CD1c-positive myeloid dendritic cell (primary cell): ENCODE data around the gene OGT.
"Not testable (repeated sequence)": the region's sequence is repeated elsewhere in the genome, so short reads cannot be mapped to it uniquely, and the experiment has no call there.

Experiments
- DNase-seq: peaks from one replicate; pipeline ENCODE4 v3.0.0-alpha.2; 2016; ENCODE audit errors: extremely low spot score

Gene OGT

DNA sequence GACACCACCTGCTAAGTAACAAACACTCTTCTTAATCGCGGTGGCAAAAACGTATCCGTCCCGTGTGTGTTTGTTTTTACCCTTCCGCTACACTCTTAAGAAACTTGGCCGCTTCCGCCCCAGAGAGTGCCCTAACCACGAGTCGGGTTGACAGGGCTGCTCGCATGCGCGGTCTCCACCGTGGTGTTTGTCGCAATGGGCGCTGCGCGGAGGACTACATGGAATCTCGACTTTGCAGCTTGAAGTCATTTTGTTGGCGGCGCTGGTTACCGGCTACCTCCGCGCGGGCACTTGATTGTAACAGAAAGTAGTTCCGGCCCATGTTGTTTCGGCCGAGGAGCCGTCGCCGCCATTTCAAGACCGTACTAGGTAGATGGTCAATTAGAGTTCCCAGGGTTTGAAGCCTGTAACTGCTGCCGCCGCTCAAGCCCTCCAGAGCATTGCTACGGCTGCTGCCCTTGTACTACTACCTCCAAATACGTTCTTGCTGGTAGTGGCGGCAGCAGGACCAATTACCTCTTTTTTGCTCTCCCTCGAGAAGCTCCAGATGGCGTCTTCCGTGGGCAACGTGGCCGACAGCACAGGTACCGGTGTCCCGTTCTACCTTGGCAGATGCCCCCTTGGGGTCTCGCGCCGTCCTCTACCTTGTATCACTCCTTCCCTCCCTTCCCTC lies at the start of gene OGT:
Gene OGT, plus strand, starts transcription at position 352 of the 673 bp plus-strand sequence. Its CDS starts 196 bp downstream, at position 548.
- DNase-seq, result peak; percentile 96

GRCh38 chrX:71487814-71488213 lies 45.1 kb upstream of the OGT start:
- DNase-seq, result no peak

DNA sequence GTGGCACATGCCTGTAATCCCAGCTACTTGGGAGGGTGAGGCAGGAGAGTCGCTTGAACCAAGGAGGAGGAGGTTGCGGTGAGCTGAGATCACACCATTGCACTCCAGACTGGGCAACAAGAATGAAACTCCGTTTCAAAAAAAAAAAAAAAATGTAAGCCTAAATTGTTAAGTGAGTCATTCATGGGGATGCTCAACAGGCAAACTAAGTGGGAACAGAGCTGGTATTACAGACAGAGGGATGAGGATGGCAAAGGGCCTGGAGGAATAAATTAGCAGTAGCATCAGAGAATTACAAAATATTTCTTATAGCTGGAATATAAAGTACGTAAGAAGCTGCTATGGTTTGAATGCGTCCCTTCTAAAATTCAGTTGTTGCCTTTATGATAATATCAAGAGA lies 43.4 kb upstream of the OGT start:
- DNase-seq, result no peak

- DNase-seq, result peak; percentile 59
Measured at GRCh38 chrX:71492231-71493065, 40.5 kb upstream of the OGT start.

- DNase-seq, result peak; percentile 10
Measured at GRCh38 chrX:71493111-71493613, 39.7 kb upstream of the OGT start.

DNA sequence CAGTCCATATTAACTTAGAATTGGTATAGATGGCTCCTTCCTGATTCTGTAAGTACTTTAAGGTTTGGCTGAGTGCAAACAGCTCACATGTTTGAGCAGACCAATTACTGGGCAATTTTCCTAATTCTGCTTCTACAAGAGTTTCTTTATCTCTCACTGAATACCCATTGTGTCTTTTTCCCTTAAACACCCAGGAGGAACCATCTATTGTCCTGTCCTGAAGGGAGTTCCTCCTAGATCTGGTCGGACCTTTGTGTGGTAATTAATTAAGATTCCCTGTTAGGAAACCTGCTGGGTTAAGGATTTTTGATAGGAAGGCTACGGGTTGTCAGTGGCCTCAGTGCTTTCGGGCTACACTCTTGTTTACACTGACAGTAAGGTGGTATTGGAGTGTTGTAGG lies 36.9 kb upstream of the OGT start:
- DNase-seq, result not testable (repeated sequence)

DNA sequence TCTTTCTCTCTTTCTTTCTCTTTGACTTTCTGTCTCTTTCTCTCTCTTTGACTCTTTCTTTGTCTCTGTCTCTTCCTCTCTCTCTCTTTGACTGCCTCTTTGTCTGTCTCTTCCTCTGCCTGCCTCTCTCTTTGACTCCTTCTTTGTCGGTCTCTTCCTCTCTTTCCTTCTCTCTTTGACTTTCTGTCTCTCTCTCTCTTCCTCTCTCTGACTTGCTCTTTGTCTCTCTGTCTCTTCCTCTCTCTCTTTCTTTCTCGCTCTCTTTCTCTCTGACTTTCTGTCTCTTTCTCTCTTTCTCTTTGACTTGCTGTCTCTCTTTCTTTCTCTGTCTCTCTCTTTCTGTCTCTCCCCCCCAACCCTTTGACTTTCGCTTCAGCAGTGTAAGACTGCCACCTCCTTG lies 36.4 kb upstream of the OGT start:
- no peak for DNase-seq

GRCh38 chrX:71502080-71502479 lies 30.8 kb upstream of the OGT start:
- DNase-seq, result not testable (repeated sequence)

GRCh38 chrX:71504346-71504745 lies 28.6 kb upstream of the OGT start:
- no peak for DNase-seq

GRCh38 chrX:71509289-71509688 lies 23.6 kb upstream of the OGT start:
- DNase-seq, result no peak

- DNase-seq, result no peak
Measured at GRCh38 chrX:71510161-71510560, 22.7 kb upstream of the OGT start.

DNA sequence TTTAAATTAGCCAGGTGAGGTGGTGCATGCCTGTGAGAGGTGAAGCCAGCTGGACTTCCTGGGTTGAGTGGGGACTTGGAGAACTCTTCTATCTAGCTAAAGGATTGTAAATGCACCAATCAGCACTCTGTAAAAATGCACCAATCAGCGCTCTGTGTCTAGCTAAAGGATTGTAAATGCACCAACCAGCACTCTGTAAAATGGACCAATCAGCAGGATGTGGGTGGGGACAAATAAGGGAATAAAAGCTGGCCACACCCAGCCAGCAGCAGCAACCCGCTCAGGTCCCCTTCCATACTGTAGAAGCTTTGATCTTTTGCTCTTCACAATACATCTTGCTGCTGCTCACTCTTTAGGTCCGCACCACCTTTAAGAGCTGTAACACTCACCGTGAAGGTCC lies 19.2 kb upstream of the OGT start:
- not testable (repeated sequence) for DNase-seq

DNA sequence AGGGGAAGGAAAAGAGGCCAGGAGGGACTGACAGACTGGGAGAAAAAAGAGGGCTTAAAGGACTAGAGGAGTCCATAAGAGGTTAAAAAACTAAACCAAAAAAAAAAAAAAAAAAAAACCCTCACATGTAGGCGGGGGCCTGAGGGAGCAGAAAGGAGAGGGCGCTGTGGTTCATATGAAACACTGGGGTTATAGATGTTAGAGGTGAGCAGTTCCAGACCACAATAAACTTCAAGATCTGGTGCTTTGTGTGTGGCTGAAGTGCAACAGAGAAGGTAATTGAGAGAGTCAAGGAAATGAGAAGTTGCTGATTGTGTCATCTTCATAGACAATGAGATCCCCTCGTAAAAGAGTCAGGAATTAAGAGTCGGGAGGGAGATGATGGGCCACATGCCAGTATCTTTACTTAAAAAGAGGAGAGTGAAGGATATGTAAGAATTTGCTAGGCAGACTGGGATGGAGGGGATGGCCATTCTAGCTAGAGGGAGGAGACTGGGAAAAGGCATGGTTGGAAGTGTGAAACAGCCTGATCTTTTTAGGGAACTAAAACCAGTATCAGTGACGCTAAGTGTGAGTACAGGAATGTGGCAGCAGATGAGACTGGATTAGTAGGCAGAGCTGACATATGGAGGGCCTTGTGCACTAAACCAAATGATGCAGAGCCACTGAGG lies 18.4 kb upstream of the OGT start:
- DNase-seq, result peak; percentile 28

- DNase-seq, result no peak
Measured at GRCh38 chrX:71515038-71515396, 17.9 kb upstream of the OGT start.

DNA sequence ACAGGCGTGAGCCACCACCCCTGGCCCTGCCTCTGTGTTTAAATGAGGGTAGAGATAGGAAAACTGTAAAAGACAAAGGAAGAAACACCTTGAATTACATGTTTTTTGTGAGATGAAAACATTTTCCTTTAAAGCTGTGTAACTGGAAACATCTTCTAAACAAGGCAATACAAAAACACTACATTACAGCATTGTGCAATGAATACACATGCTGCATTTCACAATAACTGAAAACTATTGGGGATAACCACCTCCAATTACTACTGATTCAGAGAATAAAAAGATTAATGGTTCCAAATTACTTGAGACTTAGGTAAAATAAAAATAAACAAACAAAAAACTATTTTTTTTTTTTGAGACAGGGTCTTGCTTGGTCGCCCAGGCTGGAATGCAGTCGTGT lies 7.6 kb upstream of the OGT start:
- DNase-seq, result no peak

DNA sequence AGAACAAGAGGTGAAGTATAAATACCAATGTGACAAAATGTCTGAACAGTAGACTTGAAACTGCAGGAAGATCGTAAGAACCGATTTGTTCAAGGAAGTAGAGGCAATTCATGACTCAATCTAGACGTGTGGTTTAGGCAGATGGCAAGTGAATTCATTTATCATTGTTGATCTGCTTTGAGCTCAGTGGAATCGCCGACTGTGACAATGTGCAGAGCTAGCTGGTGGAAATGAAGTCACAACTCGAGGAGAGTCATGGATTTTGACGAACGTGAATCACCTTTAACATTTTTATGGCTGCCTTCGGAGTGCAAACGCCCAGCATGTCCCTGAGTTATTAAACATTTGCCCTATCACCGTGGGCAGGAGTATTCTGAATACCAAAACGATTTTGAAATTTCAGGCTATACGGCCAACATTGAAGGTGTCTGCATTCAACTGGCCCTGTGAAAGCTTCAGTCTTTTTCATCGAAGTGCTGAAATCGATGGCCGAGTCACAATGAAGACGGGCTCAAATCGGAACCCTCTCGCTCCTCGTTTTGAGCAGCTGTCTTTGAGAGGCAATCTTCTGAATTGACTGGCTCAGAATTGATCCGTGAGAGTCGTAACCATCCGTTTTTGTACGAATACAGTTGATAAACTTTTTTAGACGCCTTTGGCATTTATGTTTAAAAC lies 689 bp upstream of the OGT start:
- DNase-seq, result peak; percentile 70

DNA sequence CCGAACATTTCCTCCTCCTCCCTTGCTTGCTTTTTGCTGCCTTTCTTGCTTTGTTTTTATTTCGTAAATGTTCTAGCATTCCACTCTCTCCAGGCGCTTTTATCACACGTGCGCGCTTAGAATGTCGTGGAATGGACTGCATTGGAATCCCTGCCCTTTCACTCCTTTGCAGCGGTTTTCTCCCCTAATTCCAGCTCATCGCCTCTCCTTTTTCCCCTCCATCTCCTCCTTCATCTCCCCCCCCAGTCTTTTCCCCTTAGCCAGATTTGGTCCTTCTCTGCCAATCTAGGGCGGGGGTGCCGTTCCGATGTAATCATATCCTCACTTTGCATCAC lies 579 bp downstream of the OGT start:
- no peak for DNase-seq

DNA sequence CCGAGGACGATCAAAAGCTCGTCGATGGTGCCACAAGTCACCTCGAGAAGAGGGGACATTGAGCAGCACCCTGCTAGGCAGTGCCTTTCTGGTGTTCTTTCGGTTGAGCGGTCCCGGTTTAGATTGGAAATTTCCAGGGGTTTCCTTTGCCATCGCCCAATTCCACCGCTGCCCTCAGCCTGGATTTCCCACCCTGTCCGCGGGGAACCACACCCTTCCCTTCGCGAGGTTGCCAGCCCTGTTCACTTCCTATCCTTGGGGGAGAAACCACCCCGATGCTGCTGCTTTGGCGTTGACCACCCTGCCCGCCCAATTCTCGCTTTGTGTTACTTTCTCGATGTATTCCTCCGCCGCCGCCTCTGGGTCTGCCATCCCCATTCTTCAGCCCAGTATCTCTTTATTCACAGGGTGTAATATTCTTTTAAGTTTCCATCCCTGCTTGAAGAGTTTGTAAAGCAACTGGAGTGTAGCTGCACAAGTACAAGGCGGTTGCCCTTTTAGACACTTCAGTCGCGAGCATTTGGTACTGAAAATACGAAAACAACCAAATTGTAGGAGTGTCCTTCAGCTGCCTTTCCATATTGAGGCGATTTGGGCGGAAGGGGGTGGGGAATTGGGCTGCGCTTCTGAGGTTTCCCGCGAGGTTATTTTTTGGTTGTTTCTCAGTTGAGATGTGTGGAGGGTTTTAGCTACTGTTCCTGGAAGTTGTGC lies 1.1 kb downstream of the OGT start:
- peak; percentile 46 for DNase-seq

- no peak for DNase-seq
Measured at GRCh38 chrX:71534773-71535544, 2.1 kb downstream of the OGT start.

DNA sequence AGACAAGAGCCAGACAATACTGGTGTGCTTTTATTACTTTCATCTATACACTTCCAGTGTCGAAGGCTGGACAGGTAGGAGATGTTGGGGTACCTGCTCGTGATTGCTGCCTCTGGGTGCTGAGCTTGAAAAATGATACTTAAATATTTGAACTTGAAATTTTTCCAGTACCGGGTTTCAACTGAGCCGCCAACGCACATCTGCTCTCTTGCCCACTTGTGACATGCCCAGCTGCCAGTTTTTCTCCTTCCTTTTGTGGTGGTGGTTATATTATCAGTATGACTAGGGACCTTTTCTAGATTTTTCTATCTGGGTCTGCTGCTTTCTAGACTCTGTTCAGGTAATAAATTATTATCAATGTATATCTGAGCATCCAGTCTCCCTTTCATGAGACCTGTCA lies 3.4 kb downstream of the OGT start:
- peak; percentile 48 for DNase-seq

- no peak for DNase-seq
Measured at GRCh38 chrX:71537743-71538142, 4.8 kb downstream of the OGT start.
